ENCODE results near the gene CEP126. TPM values are rescaled to one million over a fixed set of nuclear protein-coding genes. Genes with fewer than 3 reads are reported as not detected.

Gene CEP126
- total RNA-seq, 1 donor from 2014 or later: 0.41 TPM

DNA sequence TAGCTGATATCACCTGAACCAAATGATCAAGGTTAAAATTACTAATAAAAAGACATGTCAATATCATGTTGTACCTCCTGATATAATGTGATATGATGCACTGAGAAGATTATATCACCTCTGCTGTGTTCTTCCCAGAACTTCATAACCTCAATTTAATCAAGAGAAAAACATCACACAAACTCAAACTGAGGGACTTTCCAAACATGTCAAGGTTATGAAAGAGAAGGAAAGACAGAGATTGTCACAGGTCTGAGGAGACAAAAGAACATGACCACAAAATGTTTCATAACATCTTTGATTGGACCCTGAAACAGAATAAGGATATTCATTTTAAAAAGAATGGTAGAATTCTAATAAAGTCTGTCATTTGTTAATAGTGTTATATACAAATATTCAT lies 89.4 kb downstream of the CEP126 start:
- DNase-seq (ENCODE audit: low spot score): no peak
- no peak overlapping the region for H3K4me3 Mint-ChIP-seq
- H3K27me3 Mint-ChIP-seq (ENCODE audit: insufficient read depth): peaks cover 2% of the 10 kb centered on the region
- no peaks in the 10 kb centered on the region for H3K9me3 Mint-ChIP-seq
- H3K4me1 Mint-ChIP-seq (ENCODE audit: low read depth): peaks cover 7% of the 10 kb centered on the region
- intact Hi-C loops (cut with micrococcal nuclease): no loop called here
- no peak overlapping the region for H3K27ac Mint-ChIP-seq
- no peaks in the 10 kb centered on the region for H3K36me3 Mint-ChIP-seq (ENCODE audit: low read depth)

DNA sequence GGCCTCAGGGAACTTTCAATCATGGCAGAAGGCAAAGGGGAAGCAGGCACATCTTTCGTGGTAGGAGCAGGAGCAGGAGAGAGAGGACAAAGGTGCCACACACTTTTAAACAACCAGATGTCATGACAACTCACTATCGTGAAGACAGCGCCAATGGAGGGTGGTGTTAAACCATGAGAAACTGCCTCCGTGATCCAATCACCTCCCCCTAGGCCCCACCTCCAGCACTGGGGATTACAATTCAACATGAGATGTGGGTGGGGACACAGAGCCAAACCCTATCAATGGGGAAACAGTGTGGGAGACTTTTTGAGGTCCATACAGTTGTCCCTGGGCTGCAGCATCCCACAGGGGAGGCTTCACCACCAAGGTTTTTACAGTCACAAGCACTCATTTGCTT lies 90.5 kb downstream of the CEP126 start:
- Mint-ChIP-seq H3K27ac (no peak overlapping the region), H3K4me1 (ENCODE audit: low read depth) (peaks cover 7% of the 10 kb centered on the region), H3K9me3 (no peaks in the 10 kb centered on the region), H3K36me3 (ENCODE audit: low read depth) (no peaks in the 10 kb centered on the region), H3K27me3 (ENCODE audit: insufficient read depth) (peaks cover 7% of the 10 kb centered on the region), H3K4me3 (no peak overlapping the region)
- no peak for DNase-seq (ENCODE audit: low spot score)
- intact Hi-C loops (cut with micrococcal nuclease): no loop called here

DNA sequence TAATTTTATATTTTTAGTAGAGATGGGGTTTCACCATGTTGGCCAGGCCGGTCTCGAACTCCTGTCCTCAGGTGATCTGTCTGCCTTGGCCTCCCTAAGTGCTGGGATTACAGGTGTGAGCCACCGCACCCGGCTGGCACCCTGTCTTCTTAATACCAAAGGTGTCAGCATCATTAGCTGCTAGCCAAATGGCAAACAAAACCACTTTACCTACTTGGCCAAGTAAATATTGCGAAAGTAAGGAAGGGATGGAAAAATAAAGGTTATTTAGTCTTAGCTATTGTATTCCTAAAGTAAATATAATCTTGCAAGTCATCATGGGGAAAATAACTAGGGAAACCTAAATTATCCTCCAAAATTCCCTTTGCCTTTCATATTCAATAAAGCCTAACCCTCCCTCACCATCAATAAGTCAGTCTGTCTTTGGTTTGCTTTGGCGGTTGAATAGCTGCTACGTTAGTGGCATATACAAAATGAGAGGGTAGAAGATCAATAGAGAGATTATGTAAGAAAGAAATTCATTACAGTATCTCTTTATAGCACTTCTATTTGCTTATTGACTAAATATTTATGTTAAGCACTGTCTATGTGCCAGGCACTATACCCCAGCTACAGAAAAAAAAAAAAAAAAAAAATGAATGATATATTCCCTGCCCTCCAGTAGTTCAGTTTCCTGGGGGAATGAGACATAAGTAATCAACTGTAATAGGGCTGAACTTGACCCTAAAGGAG lies 92.2 kb downstream of the CEP126 start:
- intact Hi-C loops (cut with micrococcal nuclease): no loop called here
- no peak overlapping the region for H3K27ac Mint-ChIP-seq
- H3K9me3 Mint-ChIP-seq: no peaks in the 10 kb centered on the region
- H3K27me3 Mint-ChIP-seq (ENCODE audit: insufficient read depth): peaks cover 7% of the 10 kb centered on the region
- H3K4me1 Mint-ChIP-seq (ENCODE audit: low read depth): peaks cover 7% of the 10 kb centered on the region
- H3K4me3 Mint-ChIP-seq: no peak overlapping the region
- H3K36me3 Mint-ChIP-seq (ENCODE audit: low read depth): no peaks in the 10 kb centered on the region
- DNase-seq (ENCODE audit: low spot score): no peak

DNA sequence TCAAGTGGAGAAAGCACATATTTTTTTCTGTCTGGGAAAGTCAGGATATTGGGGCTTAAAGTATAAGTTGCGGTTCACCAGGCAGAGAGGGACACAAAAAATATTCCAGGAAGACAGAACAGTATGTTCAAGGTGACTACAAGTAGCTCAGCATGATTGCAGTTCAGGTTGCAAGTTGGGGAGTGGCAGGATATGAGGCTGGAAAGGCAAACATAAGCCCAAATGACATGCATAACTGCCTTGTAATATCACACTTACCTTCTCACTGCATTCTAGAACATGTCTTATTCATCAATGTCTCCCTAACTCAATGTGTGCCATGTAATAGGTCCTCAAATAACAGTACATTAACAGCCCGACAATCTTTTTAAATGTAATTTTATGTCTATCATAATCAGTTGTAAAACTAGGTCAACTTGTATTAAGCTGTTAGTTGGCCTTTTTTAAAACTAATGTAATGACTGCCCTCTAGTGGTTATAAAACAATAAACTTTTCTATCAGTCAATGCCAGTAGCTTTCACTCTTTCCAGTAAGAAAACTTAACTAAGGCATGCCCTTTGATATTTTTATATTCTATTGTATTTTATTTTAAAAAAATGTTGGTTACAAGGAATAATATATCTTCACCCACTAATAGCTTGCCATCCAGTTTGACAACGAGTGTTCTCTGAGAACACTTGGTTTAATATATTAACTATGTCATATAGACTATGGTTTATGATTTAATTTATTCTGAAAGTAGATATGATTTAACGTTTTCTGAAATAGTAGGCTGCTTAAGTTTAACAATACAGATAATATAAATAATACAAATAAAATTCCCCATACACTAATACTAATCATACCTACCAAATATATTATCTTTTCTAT lies 93.0 kb downstream of the CEP126 start:
- DNase-seq (ENCODE audit: low spot score): no peak
- no peaks in the 10 kb centered on the region for H3K9me3 Mint-ChIP-seq
- H3K4me3 Mint-ChIP-seq: no peak overlapping the region
- H3K27ac Mint-ChIP-seq: no peak overlapping the region
- intact Hi-C loops (cut with micrococcal nuclease): loop anchor here (1.0 to 2.0 kb wide), 2 partner anchors 93 to 148 kb away; partner anchors contain the start of gene CEP126
- H3K27me3 Mint-ChIP-seq (ENCODE audit: insufficient read depth): peaks cover 7% of the 10 kb centered on the region
- H3K4me1 Mint-ChIP-seq (ENCODE audit: low read depth): peaks cover 7% of the 10 kb centered on the region
- H3K36me3 Mint-ChIP-seq (ENCODE audit: low read depth): no peaks in the 10 kb centered on the region

DNA sequence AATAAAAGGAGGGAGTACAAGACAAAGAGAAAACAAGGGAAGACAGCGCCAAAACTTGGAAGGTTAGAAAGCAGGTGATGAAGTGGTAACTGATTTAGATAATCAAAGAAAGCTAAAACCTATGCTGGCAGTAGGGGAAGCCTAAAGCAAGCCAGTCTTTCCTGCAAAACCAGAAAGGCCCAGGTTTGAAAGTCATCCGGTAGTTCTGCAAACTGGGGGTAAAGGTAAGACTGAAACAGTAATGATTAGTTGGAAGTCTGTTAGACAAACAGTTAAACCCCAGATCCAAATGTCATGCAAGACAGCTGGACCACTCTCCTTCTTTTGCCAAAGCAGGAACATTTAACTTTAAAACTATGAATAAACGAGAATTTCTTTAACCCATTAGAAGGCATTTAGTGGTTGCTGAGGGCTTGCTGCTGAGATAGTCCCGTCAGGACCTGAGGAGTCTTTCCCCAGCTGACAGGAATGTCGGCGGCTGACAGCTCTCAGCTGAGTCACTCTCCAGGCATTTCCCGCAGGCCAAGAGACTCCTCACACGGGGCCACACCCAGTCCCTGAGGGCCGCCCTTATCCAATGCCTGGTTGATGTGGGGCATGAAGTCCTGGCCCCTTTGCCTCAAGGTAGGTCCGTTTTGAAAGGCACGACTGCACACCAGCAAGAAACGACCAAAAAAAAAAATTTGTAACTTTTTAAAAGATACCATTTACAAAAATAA lies 96.1 kb downstream of the CEP126 start:
- Mint-ChIP-seq H3K9me3 (no peaks in the 10 kb centered on the region), H3K4me1 (ENCODE audit: low read depth) (no peaks in the 10 kb centered on the region), H3K27ac (no peak overlapping the region), H3K36me3 (ENCODE audit: low read depth) (no peaks in the 10 kb centered on the region), H3K27me3 (ENCODE audit: insufficient read depth) (peaks cover 7% of the 10 kb centered on the region), H3K4me3 (no peak overlapping the region)
- intact Hi-C loops (cut with micrococcal nuclease): no loop called here
- DNase-seq (ENCODE audit: low spot score): no peak

DNA sequence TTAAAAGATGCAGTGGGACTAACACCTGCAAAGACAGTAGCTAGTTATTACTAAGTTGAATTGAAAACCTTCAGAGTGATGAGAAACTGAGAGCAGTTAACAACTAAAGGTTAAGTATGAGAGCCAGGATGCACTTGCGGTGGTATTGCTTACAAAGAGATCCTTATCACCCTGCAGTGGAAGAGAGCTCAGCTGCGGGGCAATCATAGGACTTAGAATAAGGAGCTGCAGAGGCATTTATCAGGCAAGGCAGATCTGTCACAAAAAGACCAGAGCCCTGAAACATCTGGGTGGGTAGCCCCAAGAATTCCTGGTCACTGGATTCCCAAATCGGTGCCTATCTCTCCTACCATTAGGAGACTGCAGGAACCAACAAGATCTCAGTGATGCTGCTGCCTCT lies 98.1 kb downstream of the CEP126 start:
- Mint-ChIP-seq H3K9me3 (no peaks in the 10 kb centered on the region), H3K27me3 (ENCODE audit: insufficient read depth) (peaks cover 5% of the 10 kb centered on the region), H3K27ac (no peak overlapping the region), H3K4me1 (ENCODE audit: low read depth) (no peaks in the 10 kb centered on the region), H3K4me3 (no peak overlapping the region), H3K36me3 (ENCODE audit: low read depth) (no peaks in the 10 kb centered on the region)
- intact Hi-C loops (cut with micrococcal nuclease): no loop called here
- no peak for DNase-seq (ENCODE audit: low spot score)

DNA sequence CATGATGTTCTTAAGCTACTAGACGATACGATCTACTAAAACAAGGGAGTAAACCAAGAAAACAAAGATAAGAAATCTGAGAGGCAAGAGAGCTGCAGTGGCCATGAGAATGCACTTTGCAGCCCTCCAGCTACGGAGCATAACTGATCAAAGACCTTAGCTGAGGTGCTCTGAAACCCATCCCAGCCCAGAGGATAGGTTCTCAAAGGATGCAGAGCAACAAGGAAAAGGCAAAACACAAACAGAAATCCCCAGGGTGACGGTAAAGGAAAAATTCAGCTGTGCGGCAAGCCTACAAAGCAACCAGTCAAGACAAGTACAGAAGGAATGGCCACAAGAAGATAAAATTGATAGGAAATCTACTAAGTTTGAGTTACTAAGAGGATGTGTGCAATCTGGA lies 99.9 kb downstream of the CEP126 start:
- Mint-ChIP-seq H3K27me3 (ENCODE audit: insufficient read depth) (peaks cover 3% of the 10 kb centered on the region), H3K9me3 (no peaks in the 10 kb centered on the region), H3K27ac (no peak overlapping the region), H3K36me3 (ENCODE audit: low read depth) (no peaks in the 10 kb centered on the region), H3K4me3 (no peak overlapping the region), H3K4me1 (ENCODE audit: low read depth) (no peaks in the 10 kb centered on the region)
- intact Hi-C loops (cut with micrococcal nuclease): no loop called here
- DNase-seq (ENCODE audit: low spot score): no peak

DNA sequence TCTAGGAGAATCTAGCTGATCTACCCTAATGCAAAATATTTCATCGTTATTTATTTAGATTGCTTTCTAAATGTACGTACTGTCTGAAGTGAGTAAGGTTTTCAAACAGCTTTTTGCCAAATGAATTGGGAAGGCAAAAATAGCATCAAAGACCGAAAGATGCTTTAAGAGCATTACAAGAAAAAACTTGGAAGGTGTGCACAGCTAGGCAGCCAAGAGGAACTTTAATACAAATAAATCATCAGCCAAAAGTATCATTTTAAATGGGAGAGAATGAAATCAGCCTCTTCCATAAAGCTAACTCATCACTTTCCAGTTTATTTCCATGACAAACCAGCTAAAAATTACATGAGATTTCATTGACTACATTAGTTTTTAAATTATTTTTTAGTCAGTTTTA lies 102.2 kb downstream of the CEP126 start:
- Mint-ChIP-seq H3K4me1 (ENCODE audit: low read depth) (no peaks in the 10 kb centered on the region), H3K27me3 (ENCODE audit: insufficient read depth) (no peaks in the 10 kb centered on the region), H3K9me3 (no peaks in the 10 kb centered on the region), H3K36me3 (ENCODE audit: low read depth) (no peaks in the 10 kb centered on the region), H3K27ac (no peak overlapping the region), H3K4me3 (no peak overlapping the region)
- DNase-seq (ENCODE audit: low spot score): no peak
- intact Hi-C loops (cut with micrococcal nuclease): no loop called here

DNA sequence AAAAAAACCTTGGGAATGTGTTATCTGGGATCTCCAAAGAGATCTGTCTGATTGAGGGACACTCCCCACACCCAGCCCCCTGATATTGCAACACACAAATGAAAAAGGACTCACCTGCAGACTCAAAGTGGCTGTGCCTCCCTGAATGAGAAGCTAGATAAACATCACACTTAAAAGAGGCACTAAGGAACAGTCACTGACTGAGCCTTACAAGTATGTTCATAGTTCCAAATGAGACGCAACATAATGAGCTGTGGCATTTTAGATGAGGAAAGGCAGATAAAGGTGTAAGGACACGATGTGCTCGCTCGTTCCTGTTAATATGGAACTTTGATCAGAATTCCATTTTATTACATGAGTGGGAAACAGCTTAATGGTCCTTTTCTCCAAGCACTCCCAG lies 111.4 kb downstream of the CEP126 start:
- Mint-ChIP-seq H3K27me3 (ENCODE audit: insufficient read depth) (no peaks in the 10 kb centered on the region), H3K36me3 (ENCODE audit: low read depth) (no peaks in the 10 kb centered on the region), H3K9me3 (no peaks in the 10 kb centered on the region), H3K4me1 (ENCODE audit: low read depth) (no peaks in the 10 kb centered on the region), H3K27ac (no peak overlapping the region), H3K4me3 (no peak overlapping the region)
- intact Hi-C loops (cut with micrococcal nuclease): no loop called here
- no peak for DNase-seq (ENCODE audit: low spot score)

DNA sequence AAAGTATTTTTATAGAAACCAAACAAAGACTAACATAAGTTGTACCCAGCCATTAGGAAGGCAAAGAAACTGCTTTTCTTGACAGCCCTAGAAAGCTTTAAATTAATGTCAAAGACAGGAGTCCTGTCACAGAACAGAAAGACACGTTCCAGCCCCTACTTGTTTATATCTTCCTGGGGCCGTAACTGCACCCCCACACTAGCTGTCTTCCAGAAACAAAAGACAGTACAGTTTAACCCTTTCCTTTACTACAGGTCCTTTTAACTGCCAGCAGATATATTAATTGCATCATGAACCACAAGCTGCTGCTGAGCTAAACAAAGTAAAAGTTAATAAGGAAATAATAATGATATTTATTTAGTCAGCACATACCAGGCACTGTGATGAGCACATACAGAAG lies 112.1 kb downstream of the CEP126 start:
- no peak overlapping the region for H3K4me3 Mint-ChIP-seq
- no peak overlapping the region for H3K27ac Mint-ChIP-seq
- H3K27me3 Mint-ChIP-seq (ENCODE audit: insufficient read depth): no peaks in the 10 kb centered on the region
- no peaks in the 10 kb centered on the region for H3K4me1 Mint-ChIP-seq (ENCODE audit: low read depth)
- H3K36me3 Mint-ChIP-seq (ENCODE audit: low read depth): no peaks in the 10 kb centered on the region
- intact Hi-C loops (cut with micrococcal nuclease): no loop called here
- no peak for DNase-seq (ENCODE audit: low spot score)
- no peaks in the 10 kb centered on the region for H3K9me3 Mint-ChIP-seq

DNA sequence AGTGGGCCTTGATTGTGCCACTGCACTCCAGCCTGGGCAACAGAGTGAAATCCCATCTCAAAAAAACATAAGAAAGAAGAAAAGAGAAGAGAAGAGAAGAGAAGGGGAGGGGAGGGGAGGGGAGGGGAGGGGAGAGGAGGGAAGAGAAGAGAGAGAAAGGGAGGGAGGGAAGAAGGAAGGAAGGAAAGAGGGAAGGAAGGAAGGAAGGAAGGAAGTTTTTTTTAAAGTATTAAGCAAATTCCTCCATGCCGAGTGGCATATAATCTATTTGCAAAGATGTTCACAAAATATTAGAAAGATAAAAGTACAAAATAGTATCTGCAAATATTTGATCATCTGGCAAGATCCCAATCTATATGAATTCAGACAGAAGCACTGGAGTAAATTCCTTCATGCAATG lies 121.9 kb downstream of the CEP126 start:
- H3K27me3 Mint-ChIP-seq (ENCODE audit: insufficient read depth): no peaks in the 10 kb centered on the region
- no peak overlapping the region for H3K27ac Mint-ChIP-seq
- H3K4me3 Mint-ChIP-seq: no peak overlapping the region
- no peaks in the 10 kb centered on the region for H3K4me1 Mint-ChIP-seq (ENCODE audit: low read depth)
- intact Hi-C loops (cut with micrococcal nuclease): no loop called here
- H3K36me3 Mint-ChIP-seq (ENCODE audit: low read depth): no peaks in the 10 kb centered on the region
- no peak for DNase-seq (ENCODE audit: low spot score)
- no peaks in the 10 kb centered on the region for H3K9me3 Mint-ChIP-seq

DNA sequence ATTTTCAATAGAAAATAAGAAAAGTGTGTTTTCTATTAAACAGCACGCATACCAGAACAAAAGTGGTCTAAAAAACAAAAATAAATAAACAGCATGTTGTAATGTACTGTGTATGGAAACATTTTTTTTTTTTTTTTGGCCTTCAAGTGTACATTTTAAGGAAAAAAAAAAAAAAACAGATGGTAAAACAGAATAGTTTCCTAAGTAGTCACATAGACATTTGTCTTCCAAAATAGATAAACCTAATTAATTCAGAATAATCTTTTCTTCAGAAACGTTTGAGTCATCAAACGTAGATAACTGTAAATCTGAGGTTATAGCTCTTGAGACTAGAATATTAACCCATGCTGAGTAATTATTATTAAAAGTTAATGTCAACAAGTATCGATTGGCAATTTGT lies 132.0 kb downstream of the CEP126 start:
- DNase-seq (ENCODE audit: low spot score): no peak
- no peaks in the 10 kb centered on the region for H3K4me1 Mint-ChIP-seq (ENCODE audit: low read depth)
- intact Hi-C loops (cut with micrococcal nuclease): no loop called here
- peaks cover 35% of the 10 kb centered on the region for H3K27me3 Mint-ChIP-seq (ENCODE audit: insufficient read depth)
- no peaks in the 10 kb centered on the region for H3K36me3 Mint-ChIP-seq (ENCODE audit: low read depth)
- H3K27ac Mint-ChIP-seq: no peak overlapping the region
- no peaks in the 10 kb centered on the region for H3K9me3 Mint-ChIP-seq
- peak overlapping the region; percentile 70 for H3K4me3 Mint-ChIP-seq
